Endodermal cell (in vitro differentiated cells): Measurements from ENCODE around the gene ATRNL1. TPM values are rescaled to one million over a fixed set of nuclear protein-coding genes. Genes with fewer than 3 reads are reported as not detected.
A peak's percentile ranks its signal among the peaks of the same experiment; 100 is the strongest.

Experiments used
- DNase-seq: peaks from one replicate; pipeline ENCODE4 v3.0.0-alpha.2; 2017
- H3K27ac ChIP-seq: 2 replicates; pipeline ENCODE4 v1.5.1; 2013; ENCODE audit warnings: mild to moderate bottlenecking, low read depth, low read length, moderate library complexity
- H3K27me3 ChIP-seq: 2 replicates; pipeline ENCODE4 v1.6.1; 2013; ENCODE audit warnings: mild to moderate bottlenecking, low read length, moderate library complexity; ENCODE audit not compliant: insufficient read depth, control insufficient read depth, poor library complexity, severe bottlenecking
- H3K36me3 ChIP-seq: 2 replicates; pipeline ENCODE4 v1.7.0; 2013; ENCODE audit warnings: mild to moderate bottlenecking, low read length, moderate library complexity; ENCODE audit not compliant: control insufficient read depth, insufficient read depth
- H3K4me1 ChIP-seq: one replicate; pipeline ENCODE4 v1.7.0; 2013; ENCODE audit warnings: low read length; ENCODE audit not compliant: control insufficient read depth, insufficient read depth
- H3K4me3 ChIP-seq: 2 replicates; pipeline ENCODE4 v1.5.1; 2013; ENCODE audit warnings: mild to moderate bottlenecking, low read length, moderate library complexity
- H3K9ac ChIP-seq: 2 replicates; pipeline ENCODE4 v1.6.1; 2013; ENCODE audit warnings: mild to moderate bottlenecking, low read length, moderate library complexity; ENCODE audit not compliant: poor library complexity, severe bottlenecking; ENCODE audit errors: extremely low read depth
- H3K9me3 ChIP-seq: 2 replicates; pipeline ENCODE4 v1.6.1; 2013; ENCODE audit warnings: mild to moderate bottlenecking, low read length, moderate library complexity; ENCODE audit not compliant: control insufficient read depth
- H3K27ac Mint-ChIP-seq: 2 replicates; pipeline ENCODE4 v1.8.0; 2020; ENCODE audit warnings: mixed read lengths
- H3K27me3 Mint-ChIP-seq: 2 replicates; pipeline ENCODE4 v1.8.0; 2021; ENCODE audit warnings: mild to moderate bottlenecking, mixed read lengths; ENCODE audit not compliant: insufficient read depth
- H3K36me3 Mint-ChIP-seq: 2 replicates; pipeline ENCODE4 v1.8.0; 2020; ENCODE audit warnings: low read depth, mixed read lengths
- H3K4me1 Mint-ChIP-seq: 2 replicates; pipeline ENCODE4 v1.8.0; 2020; ENCODE audit warnings: mixed read lengths
- H3K4me3 Mint-ChIP-seq: 2 replicates; pipeline ENCODE4 v1.8.0; 2020; ENCODE audit warnings: mild to moderate bottlenecking, moderate library complexity, mixed read lengths
- H3K9me3 Mint-ChIP-seq: 2 replicates; pipeline ENCODE4 v1.8.0; 2020; ENCODE audit warnings: mild to moderate bottlenecking, mixed read lengths
- WGBS, 2 experiments: methylation state at CpG; one replicate each; pipeline versions ENCODE4 v1.1.5 to v1.1.7; 2013; ENCODE audit warnings: missing lambda C conversion rate in 2 of 2, mixed read lengths in 1 of 2; ENCODE audit not compliant: insufficient coverage in 1 of 2, insufficient read length in 1 of 2; 5-methylcytosine and 5-hydroxymethylcytosine counted together
- total RNA-seq, 2 donors: library from RNA; stranded (reverse); fragmentation: NEBNext Ultra II Directional in 1 of 2; extraction: Animal tissue kit (Norgen Biotek cat#: 25700) in 1 of 2; gene quantifications; 2 replicates in 1 of 2; 3 replicates in 1 of 2; pipeline ENCODE4 v1.2.1, GENCODE V29; 2021
- TF ChIP-seq, protein P1 (sequence below): fragments of 200-600 bp; sonication (generic); conservative IDR thresholded peaks from 2 replicates; pipeline ENCODE4 v1.5.0; 2021; ENCODE audit warnings: antibody characterized with exemption, mild to moderate bottlenecking

ATRNL1 gene
- total RNA-seq, 2 donors from 2014 or later: 8.0 to 9.0 TPM

DNA sequence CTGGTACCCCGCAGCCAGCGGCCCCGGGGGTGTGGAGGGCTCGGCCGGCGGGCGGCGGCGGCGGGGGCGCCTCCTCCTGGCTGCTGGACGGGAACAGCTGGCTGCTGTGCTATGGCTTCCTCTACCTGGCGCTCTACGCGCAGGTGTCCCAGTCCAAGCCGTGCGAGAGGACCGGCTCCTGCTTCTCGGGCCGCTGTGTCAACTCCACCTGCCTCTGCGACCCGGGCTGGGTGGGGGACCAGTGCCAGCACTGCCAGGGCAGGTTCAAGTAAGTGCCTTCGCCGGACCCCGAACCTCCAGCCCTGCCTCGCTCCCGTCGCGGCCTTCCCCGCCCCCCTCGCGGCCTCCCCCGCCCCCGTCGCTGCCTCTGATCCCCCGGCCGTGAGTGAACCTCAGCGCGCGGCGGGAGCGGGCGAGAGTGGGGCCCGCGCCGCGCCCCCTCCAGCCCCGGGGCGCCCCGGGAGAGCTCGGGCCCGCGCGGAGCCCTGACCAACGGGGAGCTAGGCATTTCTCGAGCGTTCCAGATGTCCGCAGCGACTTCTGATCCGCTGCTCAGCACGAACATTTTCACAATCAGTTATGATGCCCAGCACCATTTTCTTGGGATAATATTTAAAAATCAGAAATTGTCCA is 727 bp downstream of the ATRNL1 start:
- H3K4me3 ChIP-seq: peak overlapping the region; percentile 76
- DNase-seq: no peak
- no peak overlapping the region for H3K27ac ChIP-seq
- no peak overlapping the region for H3K27ac Mint-ChIP-seq
- no peaks in the 10 kb centered on the region for H3K9me3 ChIP-seq
- 0% methylated on average over 19 to 61 of the region's 61 CpGs for WGBS, 2 experiments
- H3K9ac ChIP-seq: no peak overlapping the region
- no peaks in the 10 kb centered on the region for H3K4me1 ChIP-seq
- H3K36me3 ChIP-seq: no peaks in the 10 kb centered on the region
- TF ChIP-seq, protein P1, sequence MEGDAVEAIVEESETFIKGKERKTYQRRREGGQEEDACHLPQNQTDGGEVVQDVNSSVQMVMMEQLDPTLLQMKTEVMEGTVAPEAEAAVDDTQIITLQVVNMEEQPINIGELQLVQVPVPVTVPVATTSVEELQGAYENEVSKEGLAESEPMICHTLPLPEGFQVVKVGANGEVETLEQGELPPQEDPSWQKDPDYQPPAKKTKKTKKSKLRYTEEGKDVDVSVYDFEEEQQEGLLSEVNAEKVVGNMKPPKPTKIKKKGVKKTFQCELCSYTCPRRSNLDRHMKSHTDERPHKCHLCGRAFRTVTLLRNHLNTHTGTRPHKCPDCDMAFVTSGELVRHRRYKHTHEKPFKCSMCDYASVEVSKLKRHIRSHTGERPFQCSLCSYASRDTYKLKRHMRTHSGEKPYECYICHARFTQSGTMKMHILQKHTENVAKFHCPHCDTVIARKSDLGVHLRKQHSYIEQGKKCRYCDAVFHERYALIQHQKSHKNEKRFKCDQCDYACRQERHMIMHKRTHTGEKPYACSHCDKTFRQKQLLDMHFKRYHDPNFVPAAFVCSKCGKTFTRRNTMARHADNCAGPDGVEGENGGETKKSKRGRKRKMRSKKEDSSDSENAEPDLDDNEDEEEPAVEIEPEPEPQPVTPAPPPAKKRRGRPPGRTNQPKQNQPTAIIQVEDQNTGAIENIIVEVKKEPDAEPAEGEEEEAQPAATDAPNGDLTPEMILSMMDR: peak; percentile 69
- H3K36me3 Mint-ChIP-seq: no peaks in the 10 kb centered on the region
- H3K4me3 Mint-ChIP-seq: peak overlapping the region; percentile 68
- peaks cover 9% of the 10 kb centered on the region for H3K4me1 Mint-ChIP-seq
- H3K9me3 Mint-ChIP-seq: no peaks in the 10 kb centered on the region
- H3K27me3 Mint-ChIP-seq: peaks cover 49% of the 10 kb centered on the region
- H3K27me3 ChIP-seq: peaks cover 52% of the 10 kb centered on the region

DNA sequence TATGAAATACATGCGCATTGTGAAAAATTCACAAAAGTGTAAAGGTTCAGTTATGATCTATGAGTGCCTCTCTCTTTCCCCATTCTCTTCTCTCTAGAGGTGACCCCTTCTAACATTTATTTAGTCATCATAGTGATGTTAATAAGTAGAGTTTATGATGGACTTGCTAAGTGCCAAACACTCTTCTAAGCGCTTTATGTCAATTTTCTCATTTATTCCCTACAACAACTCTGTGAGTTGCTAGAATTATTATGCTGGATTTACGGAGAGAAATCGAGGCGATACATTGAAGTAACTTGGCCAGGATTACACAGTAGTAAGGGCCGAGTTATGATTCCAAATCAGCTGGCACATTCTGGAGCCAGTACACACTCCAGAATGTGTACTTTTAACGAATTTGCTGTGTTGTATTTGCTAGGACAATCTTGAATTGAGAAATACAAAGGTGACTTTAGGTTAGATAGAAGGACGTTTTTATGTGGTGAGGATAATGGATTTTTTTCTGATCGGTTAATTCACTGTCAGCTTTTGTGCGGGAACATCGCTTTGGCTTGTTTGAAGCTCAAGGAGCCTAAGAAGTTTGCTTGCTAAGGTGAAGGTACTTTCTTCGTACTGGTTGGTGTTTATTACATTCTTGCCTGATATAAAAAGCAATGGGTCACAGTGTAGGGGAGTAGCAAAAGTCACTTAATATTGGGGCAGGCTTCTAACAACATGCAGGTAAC is 1.4 kb downstream of the ATRNL1 start:
- Histone ChIP-seq H3K27me3 (peaks cover 59% of the 10 kb centered on the region), H3K36me3 (no peaks in the 10 kb centered on the region), H3K9me3 (no peaks in the 10 kb centered on the region), H3K4me3 (peak overlapping the region; percentile 76), H3K4me1 (no peaks in the 10 kb centered on the region), H3K9ac (no peak overlapping the region), H3K27ac (no peak overlapping the region)
- Mint-ChIP-seq H3K4me3 (peak overlapping the region; percentile 68), H3K27me3 (peaks cover 55% of the 10 kb centered on the region), H3K36me3 (no peaks in the 10 kb centered on the region), H3K9me3 (no peaks in the 10 kb centered on the region), H3K4me1 (peaks cover 9% of the 10 kb centered on the region), H3K27ac (no peak overlapping the region)
- TF ChIP-seq, protein P1: no peak
- WGBS, 2 experiments: 74 to 93% methylated on average over 10 to 11 of the region's 12 CpGs
- no peak for DNase-seq

DNA sequence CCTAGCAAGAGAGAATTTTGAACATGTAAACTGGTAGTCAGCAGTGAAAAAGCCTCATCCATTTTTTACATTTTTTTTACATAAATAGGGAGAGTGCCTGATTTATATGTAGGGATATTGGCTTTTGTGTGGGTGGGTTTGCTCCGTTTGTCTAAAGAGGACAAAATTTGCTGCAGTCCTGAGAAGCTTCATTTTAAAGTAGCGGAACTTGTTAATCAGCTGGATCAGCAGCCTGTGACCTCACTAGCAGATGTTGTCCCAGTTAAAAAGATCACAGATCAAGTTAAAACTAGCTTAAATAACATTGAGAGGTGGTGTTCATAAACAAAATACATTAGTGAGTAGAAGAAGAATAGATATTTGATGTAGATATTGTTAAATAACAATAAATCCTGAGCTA is 2.6 kb downstream of the ATRNL1 start:
- Mint-ChIP-seq H3K4me3 (no peak overlapping the region), H3K36me3 (no peaks in the 10 kb centered on the region), H3K9me3 (no peaks in the 10 kb centered on the region), H3K27me3 (peaks cover 59% of the 10 kb centered on the region), H3K27ac (no peak overlapping the region), H3K4me1 (peaks cover 9% of the 10 kb centered on the region)
- no peaks in the 10 kb centered on the region for H3K4me1 ChIP-seq
- H3K9me3 ChIP-seq: peaks cover 2% of the 10 kb centered on the region
- H3K36me3 ChIP-seq: no peaks in the 10 kb centered on the region
- 66 to 67% methylated on average over 2 of the region's 2 CpGs for WGBS, 2 experiments
- H3K27me3 ChIP-seq: peaks cover 60% of the 10 kb centered on the region
- no peak overlapping the region for H3K27ac ChIP-seq
- TF ChIP-seq, protein P1: no peak
- DNase-seq: no peak
- no peak overlapping the region for H3K9ac ChIP-seq
- no peak overlapping the region for H3K4me3 ChIP-seq
